ENCODE results near the gene C1orf35. TPM values are rescaled to one million over a fixed set of nuclear protein-coding genes. Genes with fewer than 3 reads are reported as not detected.

The C1orf35 gene
- total RNA-seq, 1 donor from 2014 or later, result 27.7 TPM

DNA sequence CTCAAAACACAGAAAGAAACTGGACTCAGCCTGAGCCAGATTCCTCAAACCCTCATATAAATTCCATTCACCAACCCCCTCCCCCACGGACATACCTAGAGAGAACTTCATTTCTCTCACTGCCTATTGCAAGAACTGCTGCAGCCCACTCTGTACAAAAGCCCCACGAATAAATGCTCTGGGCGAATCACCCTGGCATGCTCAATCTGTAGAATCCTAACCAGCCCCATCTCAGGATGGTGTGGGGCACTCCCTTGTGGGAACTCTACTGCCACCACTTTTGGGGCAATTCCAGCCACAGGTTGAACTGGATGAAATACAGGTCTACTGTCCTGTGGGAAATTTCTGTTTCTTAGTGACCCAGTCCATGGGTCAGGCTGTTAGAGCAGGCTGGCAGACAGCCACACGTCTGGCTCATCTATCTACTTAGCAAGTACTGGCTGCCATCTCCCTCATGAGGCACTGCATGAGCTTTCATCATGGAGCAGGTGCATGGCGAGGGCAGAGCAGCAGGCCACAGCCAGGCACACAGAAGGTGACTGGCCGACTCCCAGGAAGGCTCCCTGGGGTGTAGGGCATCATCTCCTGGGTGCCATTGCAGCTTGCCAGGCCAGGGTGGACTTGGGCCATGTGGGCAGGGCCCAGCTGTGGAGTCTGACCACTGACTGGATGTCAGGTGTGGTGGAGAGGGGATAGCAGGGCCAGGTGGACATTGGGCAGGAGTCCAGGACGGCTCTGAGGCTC, 1.6 kb upstream of the C1orf35 start:
- Mint-ChIP-seq H3K9me3 (no peaks in the 10 kb centered on the region), H3K36me3 (ENCODE audit: low read depth) (peaks cover 12% of the 10 kb centered on the region), H3K4me3 (peak overlapping the region; percentile 92), H3K27ac (peak overlapping the region; percentile 93), H3K4me1 (ENCODE audit: low read depth) (peaks cover 35% of the 10 kb centered on the region), H3K27me3 (ENCODE audit: insufficient read depth) (no peaks in the 10 kb centered on the region)
- DNase-seq (ENCODE audit: low spot score), result no peak
- intact Hi-C loops (cut with micrococcal nuclease), result loop anchor here (5.0 kb wide), 1 partner anchor 317 kb away; no protein-coding TSS in a partner anchor

- intact Hi-C loops (cut with micrococcal nuclease), result loop anchor here (2.0 kb wide), 1 partner anchor 367 kb away; the partner anchor contains the start of genes JMJD4 and SNAP47
- H3K9me3 Mint-ChIP-seq, result no peaks in the 10 kb centered on the region
- peak overlapping the region; percentile 58 for H3K27ac Mint-ChIP-seq
- H3K36me3 Mint-ChIP-seq (ENCODE audit: low read depth), result peaks cover 23% of the 10 kb centered on the region
- H3K4me1 Mint-ChIP-seq (ENCODE audit: low read depth), result peaks cover 17% of the 10 kb centered on the region
- peak overlapping the region; percentile 92 for H3K4me3 Mint-ChIP-seq
- no peaks in the 10 kb centered on the region for H3K27me3 Mint-ChIP-seq (ENCODE audit: insufficient read depth)
- peak; percentile 31 for DNase-seq (ENCODE audit: low spot score)
Observed at GRCh38 chr1:228101994-228102790, 933 bp downstream of the C1orf35 start.

GRCh38 chr1:228101614-228101993, 1.5 kb downstream of the C1orf35 start:
- Mint-ChIP-seq H3K27me3 (ENCODE audit: insufficient read depth) (no peaks in the 10 kb centered on the region), H3K9me3 (no peaks in the 10 kb centered on the region), H3K36me3 (ENCODE audit: low read depth) (peaks cover 21% of the 10 kb centered on the region), H3K4me1 (ENCODE audit: low read depth) (peaks cover 17% of the 10 kb centered on the region), H3K4me3 (peak overlapping the region; percentile 75), H3K27ac (peak overlapping the region; percentile 86)
- no peak for DNase-seq (ENCODE audit: low spot score)
- intact Hi-C loops (cut with micrococcal nuclease), result no loop called here

DNA sequence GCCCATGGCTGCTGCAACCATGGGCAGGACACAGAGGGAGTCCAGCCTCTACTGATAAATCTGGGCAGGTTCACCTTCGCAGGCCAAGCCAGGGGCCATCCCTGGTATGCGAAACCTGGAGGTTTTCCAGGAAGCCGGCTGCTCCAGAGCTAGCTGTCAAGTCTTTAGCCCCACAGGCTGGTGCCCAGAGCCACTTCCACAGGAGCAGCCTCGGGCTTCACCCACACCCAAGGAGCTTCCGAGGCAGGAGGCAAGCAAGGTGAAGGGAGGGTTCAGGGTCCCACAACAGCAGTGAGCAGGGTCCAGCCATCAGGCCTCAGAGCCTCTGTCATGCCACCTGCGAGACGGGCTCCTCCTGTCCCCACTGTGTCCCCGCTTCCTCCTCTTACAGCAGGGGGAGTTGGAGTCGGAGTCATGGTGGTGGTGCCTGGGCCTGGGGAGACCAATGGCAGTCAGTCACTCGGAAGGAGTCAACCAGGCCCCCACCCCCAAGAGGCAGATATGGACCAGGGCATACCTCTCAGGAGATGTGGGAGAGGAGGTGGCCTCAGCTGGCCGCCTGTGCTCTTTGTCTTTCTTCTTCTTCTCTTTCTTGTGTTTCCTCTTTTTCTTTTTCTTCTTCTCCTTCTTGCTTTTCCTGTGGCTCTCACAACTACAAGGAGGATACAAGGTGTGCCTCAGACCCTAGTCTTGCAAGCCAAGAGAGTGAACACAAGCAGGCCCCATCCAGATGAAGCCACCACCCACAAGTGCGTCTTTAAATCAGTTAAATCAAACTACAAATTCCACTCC, 2.1 kb downstream of the C1orf35 start:
- intact Hi-C loops (cut with micrococcal nuclease), result no loop called here
- no peaks in the 10 kb centered on the region for H3K9me3 Mint-ChIP-seq
- DNase-seq (ENCODE audit: low spot score), result no peak
- H3K4me3 Mint-ChIP-seq, result peak overlapping the region; percentile 75
- peaks cover 18% of the 10 kb centered on the region for H3K36me3 Mint-ChIP-seq (ENCODE audit: low read depth)
- peaks cover 17% of the 10 kb centered on the region for H3K4me1 Mint-ChIP-seq (ENCODE audit: low read depth)
- H3K27ac Mint-ChIP-seq, result peak overlapping the region; percentile 86
- H3K27me3 Mint-ChIP-seq (ENCODE audit: insufficient read depth), result no peaks in the 10 kb centered on the region

DNA sequence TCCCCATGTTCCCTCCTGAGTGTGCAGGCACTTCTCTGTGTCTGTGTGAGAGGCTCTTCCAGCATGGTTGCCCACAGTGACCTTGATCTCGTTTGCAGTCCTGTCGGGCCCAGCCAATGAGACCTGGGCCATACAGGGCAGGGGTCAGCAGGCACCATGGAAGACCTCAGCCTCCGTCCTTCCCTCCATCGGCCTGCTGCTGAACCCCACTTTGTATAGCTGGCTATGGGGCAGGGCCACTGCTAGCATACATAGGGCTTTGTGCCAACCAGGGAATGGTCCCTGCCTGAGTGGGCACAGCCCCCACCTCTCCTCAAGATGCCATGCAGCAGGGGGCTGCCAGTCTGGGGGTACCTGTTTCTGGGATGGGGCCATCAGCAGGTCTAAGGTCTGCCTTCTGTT, 3.8 kb downstream of the C1orf35 start:
- H3K4me1 Mint-ChIP-seq (ENCODE audit: low read depth), result peaks cover 21% of the 10 kb centered on the region
- H3K4me3 Mint-ChIP-seq, result no peak overlapping the region
- DNase-seq (ENCODE audit: low spot score), result no peak
- intact Hi-C loops (cut with micrococcal nuclease), result no loop called here
- H3K9me3 Mint-ChIP-seq, result peaks cover 9% of the 10 kb centered on the region
- peaks cover 32% of the 10 kb centered on the region for H3K36me3 Mint-ChIP-seq (ENCODE audit: low read depth)
- H3K27ac Mint-ChIP-seq, result peak overlapping the region; percentile 6
- no peaks in the 10 kb centered on the region for H3K27me3 Mint-ChIP-seq (ENCODE audit: insufficient read depth)

GRCh38 chr1:228098323-228098931, 4.7 kb downstream of the C1orf35 start:
- Mint-ChIP-seq H3K9me3 (peaks cover 12% of the 10 kb centered on the region), H3K4me3 (no peak overlapping the region), H3K4me1 (ENCODE audit: low read depth) (peaks cover 16% of the 10 kb centered on the region), H3K27ac (no peak overlapping the region), H3K36me3 (ENCODE audit: low read depth) (peaks cover 37% of the 10 kb centered on the region), H3K27me3 (ENCODE audit: insufficient read depth) (no peaks in the 10 kb centered on the region)
- DNase-seq (ENCODE audit: low spot score), result no peak
- intact Hi-C loops (cut with micrococcal nuclease), result no loop called here

DNA sequence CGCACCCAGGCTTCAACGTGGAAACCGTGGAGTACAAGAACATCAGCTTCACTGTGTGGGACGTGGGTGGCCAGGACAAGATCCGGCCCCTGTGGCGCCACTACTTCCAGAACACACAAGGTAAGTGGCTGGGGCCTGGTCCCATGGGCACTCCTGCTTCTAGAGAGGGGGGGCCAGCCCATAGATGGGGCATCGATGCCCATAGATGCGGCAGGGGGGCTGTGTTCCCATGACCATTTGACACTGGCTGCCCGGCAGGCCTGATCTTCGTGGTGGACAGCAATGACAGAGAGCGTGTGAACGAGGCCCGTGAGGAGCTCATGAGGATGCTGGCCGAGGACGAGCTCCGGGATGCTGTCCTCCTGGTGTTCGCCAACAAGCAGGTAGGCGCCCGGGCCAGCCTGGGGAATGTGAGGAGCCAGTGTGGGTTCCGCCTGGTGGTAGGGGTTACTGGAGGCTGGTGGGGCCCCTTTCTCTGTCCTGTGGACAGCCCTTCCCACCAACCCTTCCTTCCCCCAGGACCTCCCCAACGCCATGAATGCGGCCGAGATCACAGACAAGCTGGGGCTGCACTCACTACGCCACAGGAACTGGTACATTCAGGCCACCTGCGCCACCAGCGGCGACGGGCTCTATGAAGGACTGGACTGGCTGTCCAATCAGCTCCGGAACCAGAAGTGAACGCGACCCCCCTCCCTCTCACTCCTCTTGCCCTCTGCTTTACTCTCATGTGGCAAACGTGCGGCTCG, 5.6 kb downstream of the C1orf35 start:
- Mint-ChIP-seq H3K27ac (no peak overlapping the region), H3K27me3 (ENCODE audit: insufficient read depth) (no peaks in the 10 kb centered on the region), H3K9me3 (peaks cover 12% of the 10 kb centered on the region), H3K36me3 (ENCODE audit: low read depth) (peaks cover 43% of the 10 kb centered on the region), H3K4me1 (ENCODE audit: low read depth) (peaks cover 18% of the 10 kb centered on the region), H3K4me3 (no peak overlapping the region)
- intact Hi-C loops (cut with micrococcal nuclease), result no loop called here
- no peak for DNase-seq (ENCODE audit: low spot score)

- DNase-seq (ENCODE audit: low spot score), result no peak
- intact Hi-C loops (cut with micrococcal nuclease), result no loop called here
- peaks cover 12% of the 10 kb centered on the region for H3K9me3 Mint-ChIP-seq
- H3K36me3 Mint-ChIP-seq (ENCODE audit: low read depth), result peaks cover 52% of the 10 kb centered on the region
- H3K4me3 Mint-ChIP-seq, result no peak overlapping the region
- H3K4me1 Mint-ChIP-seq (ENCODE audit: low read depth), result peaks cover 26% of the 10 kb centered on the region
- no peaks in the 10 kb centered on the region for H3K27me3 Mint-ChIP-seq (ENCODE audit: insufficient read depth)
- H3K27ac Mint-ChIP-seq, result no peak overlapping the region
Observed at GRCh38 chr1:228096416-228097332, 6.5 kb downstream of the C1orf35 start.

DNA sequence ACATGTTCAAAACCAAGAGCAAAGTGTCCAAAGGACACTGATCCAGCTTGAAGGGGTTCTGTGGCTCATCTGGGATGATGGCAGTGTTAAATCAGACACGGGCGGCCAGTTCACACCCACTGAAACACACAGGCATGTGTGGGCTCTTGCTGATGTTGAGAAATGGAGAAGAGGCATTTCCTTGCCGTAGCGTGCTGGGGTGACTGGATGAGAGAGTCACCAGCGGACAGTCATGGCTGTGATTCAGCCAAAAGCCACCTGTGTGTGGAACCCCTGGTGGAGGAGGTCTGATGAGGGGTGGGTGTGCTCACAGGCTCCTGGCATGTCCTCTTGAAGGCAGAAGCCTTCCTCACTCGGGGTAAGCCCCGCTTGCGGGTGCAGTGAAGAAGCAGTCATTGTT, 7.2 kb downstream of the C1orf35 start:
- no peaks in the 10 kb centered on the region for H3K27me3 Mint-ChIP-seq (ENCODE audit: insufficient read depth)
- H3K4me1 Mint-ChIP-seq (ENCODE audit: low read depth), result peaks cover 25% of the 10 kb centered on the region
- peaks cover 54% of the 10 kb centered on the region for H3K36me3 Mint-ChIP-seq (ENCODE audit: low read depth)
- intact Hi-C loops (cut with micrococcal nuclease), result no loop called here
- no peak overlapping the region for H3K27ac Mint-ChIP-seq
- DNase-seq (ENCODE audit: low spot score), result no peak
- no peak overlapping the region for H3K4me3 Mint-ChIP-seq
- H3K9me3 Mint-ChIP-seq, result peaks cover 12% of the 10 kb centered on the region

GRCh38 chr1:228095161-228095560, 8.0 kb downstream of the C1orf35 start:
- DNase-seq (ENCODE audit: low spot score), result no peak
- H3K27ac Mint-ChIP-seq, result no peak overlapping the region
- peaks cover 30% of the 10 kb centered on the region for H3K4me1 Mint-ChIP-seq (ENCODE audit: low read depth)
- H3K4me3 Mint-ChIP-seq, result no peak overlapping the region
- peaks cover 12% of the 10 kb centered on the region for H3K9me3 Mint-ChIP-seq
- no peaks in the 10 kb centered on the region for H3K27me3 Mint-ChIP-seq (ENCODE audit: insufficient read depth)
- H3K36me3 Mint-ChIP-seq (ENCODE audit: low read depth), result peaks cover 59% of the 10 kb centered on the region
- intact Hi-C loops (cut with micrococcal nuclease), result no loop called here

GRCh38 chr1:228094432-228095016, 8.6 kb downstream of the C1orf35 start:
- H3K4me3 Mint-ChIP-seq, result no peak overlapping the region
- peaks cover 60% of the 10 kb centered on the region for H3K36me3 Mint-ChIP-seq (ENCODE audit: low read depth)
- no peak overlapping the region for H3K27ac Mint-ChIP-seq
- intact Hi-C loops (cut with micrococcal nuclease), result no loop called here
- no peak for DNase-seq (ENCODE audit: low spot score)
- H3K4me1 Mint-ChIP-seq (ENCODE audit: low read depth), result peaks cover 36% of the 10 kb centered on the region
- H3K9me3 Mint-ChIP-seq, result peaks cover 12% of the 10 kb centered on the region
- no peaks in the 10 kb centered on the region for H3K27me3 Mint-ChIP-seq (ENCODE audit: insufficient read depth)
